OCI-LY7 (cell line): Measurements from ENCODE around the gene GALNTL6. TPM values are rescaled to one million over a fixed set of nuclear protein-coding genes. Genes with fewer than 3 reads are reported as not detected.

Experiments
- BruUV-seq: library from RNA; stranded (reverse); fragments of 400-500 nt; replicated peaks from 2 replicates; lab custom pipeline; 2021; lab: Mats Ljungman, UMichigan
- CTCF ChIA-PET: fragments of 300-600 bp; sonication (Branson Sonifier 250); formaldehyde crosslinking; loops from one replicate; lab custom pipeline; 2022; ENCODE audit warnings: antibody characterized with exemption; ENCODE audit not compliant: unreplicated experiment; lab: Charles Lee
- POLR2A ChIA-PET: fragments of 300-600 bp; sonication (Branson Sonifier 250); formaldehyde crosslinking; loops from one replicate; lab custom pipeline; 2022; ENCODE audit warnings: antibody characterized with exemption; lab: Charles Lee
- DNase-seq: peaks from one replicate; pipeline ENCODE4 v3.0.0-alpha.2; 2015; ENCODE audit warnings: low spot score
- H2AFZ ChIP-seq: fragments of 200-600 bp; sonication (generic), shearing (Covaris generic); 2 replicates; pipeline ENCODE4 v1.6.1; 2014; ENCODE audit warnings: mild to moderate bottlenecking, antibody characterized with exemption, low read length, moderate library complexity
- H3K27ac ChIP-seq: fragments of 200-600 bp; sonication (generic); 2 replicates; pipeline ENCODE4 v1.5.1; 2014; ENCODE audit warnings: mixed run types, low read depth, mild to moderate bottlenecking, moderate library complexity, low read length, inconsistent platforms; ENCODE audit not compliant: poor library complexity, severe bottlenecking
- H3K36me3 ChIP-seq: fragments of 200-600 bp; sonication (generic); 2 replicates; pipeline ENCODE4 v1.6.1; 2014; ENCODE audit warnings: mild to moderate bottlenecking, antibody characterized with exemption, low read length, moderate library complexity, mixed read lengths; ENCODE audit not compliant: insufficient read depth
- H3K4me1 ChIP-seq: fragments of 200-600 bp; sonication (generic); 2 replicates; pipeline ENCODE4 v1.5.1; 2014; ENCODE audit warnings: mild to moderate bottlenecking, low read length; ENCODE audit not compliant: insufficient read depth, poor library complexity, severe bottlenecking
- H3K4me2 ChIP-seq: fragments of 200-600 bp; sonication (generic); 2 replicates; pipeline ENCODE4 v1.6.1; 2014; ENCODE audit warnings: mild to moderate bottlenecking, low read length
- H3K4me3 ChIP-seq: fragments of 200-600 bp; sonication (generic); 2 replicates; pipeline ENCODE4 v1.5.1; 2014; ENCODE audit warnings: mild to moderate bottlenecking, low read depth, low read length; ENCODE audit not compliant: poor library complexity, severe bottlenecking
- H3K79me2 ChIP-seq: fragments of 200-600 bp; sonication (generic); 2 replicates; pipeline ENCODE4 v1.6.1; 2016; ENCODE audit warnings: low read depth, mild to moderate bottlenecking, low read length, moderate library complexity, mixed read lengths; ENCODE audit not compliant: insufficient read depth
- H3K9me2 ChIP-seq: fragments of 200-600 bp; sonication (generic); 2 replicates; pipeline ENCODE4 v1.6.1; 2016; ENCODE audit warnings: mild to moderate bottlenecking, low read length, mixed read lengths; ENCODE audit not compliant: insufficient read depth
- H3K9me3 ChIP-seq: fragments of 200-600 bp; sonication (generic); 2 replicates; pipeline ENCODE4 v1.6.1; 2014; ENCODE audit warnings: mild to moderate bottlenecking, mixed run types, low read length, mixed read lengths
- H4K20me1 ChIP-seq: fragments of 200-600 bp; sonication (generic); 2 replicates; pipeline ENCODE4 v1.6.1; 2014; ENCODE audit warnings: mild to moderate bottlenecking, antibody characterized with exemption, low read length, moderate library complexity, mixed read lengths; ENCODE audit not compliant: insufficient read depth
- EZH2phosphoT487 ChIP-seq: fragments of 200-600 bp; sonication (generic); IDR thresholded peaks from 2 replicates; pipeline ENCODE4 v1.6.1; 2018; ENCODE audit warnings: low read depth, borderline replicate concordance, mild to moderate bottlenecking, mixed run types, antibody characterized with exemption, low read length, moderate library complexity, mixed read lengths
- intact Hi-C: fragments of 100-400 bp; cut with micrococcal nuclease; formaldehyde crosslinking; loops from one replicate; pipeline ENCODE4 v1.10.0; 2022; ENCODE audit not compliant: unreplicated experiment
- total RNA-seq, 2 experiments: library from RNA; depleted of rRNA in 1 of 2; stranded (reverse); fragments of >200 nt in 1 of 2; shearing (Covaris generic) in 1 of 2; gene quantifications; 2 replicates each; pipeline ENCODE4 v1.2.3, GENCODE V29; 2014 to 2022
- TF ChIP-seq, protein P1 (sequence below): fragments of 200-600 bp; sonication (generic); conservative IDR thresholded peaks from 2 replicates; pipeline ENCODE4 v1.5.1; 2014; ENCODE audit warnings: mild to moderate bottlenecking, antibody characterized with exemption, low read length, moderate library complexity, mixed read lengths

GALNTL6 gene
- total RNA-seq, 2 experiments from 2014 or later = not detected

DNA sequence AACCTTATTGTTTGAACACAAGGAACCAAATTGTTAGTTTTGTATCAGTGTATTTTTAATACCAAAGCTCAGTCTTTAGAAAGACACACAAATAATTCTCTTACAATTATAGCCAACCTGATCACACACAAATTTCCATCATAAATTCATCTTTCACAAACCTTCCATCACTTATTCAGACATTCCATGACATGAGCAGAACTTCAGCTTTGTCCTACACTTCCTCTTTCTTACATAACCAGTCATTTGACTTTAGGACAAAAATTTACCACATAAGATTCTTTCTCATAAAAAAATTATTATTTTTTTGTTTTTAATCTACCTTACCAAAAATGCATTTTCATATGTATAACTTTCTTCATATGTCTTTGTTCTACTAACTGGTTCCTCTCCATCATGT lies 312.2 kb downstream of the GALNTL6 start:
- Histone ChIP-seq H3K4me1 (no peaks in the 10 kb centered on the region), H3K27ac (no peak overlapping the region), H3K4me3 (no peak overlapping the region), H4K20me1 (no peaks in the 10 kb centered on the region), H3K4me2 (no peak overlapping the region), H3K36me3 (no peaks in the 10 kb centered on the region), H3K9me2 (no peaks in the 10 kb centered on the region), H2AFZ (no peak overlapping the region), H3K79me2 (no peaks in the 10 kb centered on the region), H3K9me3 (no peaks in the 10 kb centered on the region)
- BruUV-seq = no TSS peak
- POLR2A ChIA-PET = no interaction called here
- intact Hi-C loops = no loop called here
- no peak for DNase-seq
- TF ChIP-seq, protein P1, sequence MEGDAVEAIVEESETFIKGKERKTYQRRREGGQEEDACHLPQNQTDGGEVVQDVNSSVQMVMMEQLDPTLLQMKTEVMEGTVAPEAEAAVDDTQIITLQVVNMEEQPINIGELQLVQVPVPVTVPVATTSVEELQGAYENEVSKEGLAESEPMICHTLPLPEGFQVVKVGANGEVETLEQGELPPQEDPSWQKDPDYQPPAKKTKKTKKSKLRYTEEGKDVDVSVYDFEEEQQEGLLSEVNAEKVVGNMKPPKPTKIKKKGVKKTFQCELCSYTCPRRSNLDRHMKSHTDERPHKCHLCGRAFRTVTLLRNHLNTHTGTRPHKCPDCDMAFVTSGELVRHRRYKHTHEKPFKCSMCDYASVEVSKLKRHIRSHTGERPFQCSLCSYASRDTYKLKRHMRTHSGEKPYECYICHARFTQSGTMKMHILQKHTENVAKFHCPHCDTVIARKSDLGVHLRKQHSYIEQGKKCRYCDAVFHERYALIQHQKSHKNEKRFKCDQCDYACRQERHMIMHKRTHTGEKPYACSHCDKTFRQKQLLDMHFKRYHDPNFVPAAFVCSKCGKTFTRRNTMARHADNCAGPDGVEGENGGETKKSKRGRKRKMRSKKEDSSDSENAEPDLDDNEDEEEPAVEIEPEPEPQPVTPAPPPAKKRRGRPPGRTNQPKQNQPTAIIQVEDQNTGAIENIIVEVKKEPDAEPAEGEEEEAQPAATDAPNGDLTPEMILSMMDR = no peak
- TF ChIP-seq EZH2phosphoT487 = no peak
- CTCF ChIA-PET = no interaction called here

DNA sequence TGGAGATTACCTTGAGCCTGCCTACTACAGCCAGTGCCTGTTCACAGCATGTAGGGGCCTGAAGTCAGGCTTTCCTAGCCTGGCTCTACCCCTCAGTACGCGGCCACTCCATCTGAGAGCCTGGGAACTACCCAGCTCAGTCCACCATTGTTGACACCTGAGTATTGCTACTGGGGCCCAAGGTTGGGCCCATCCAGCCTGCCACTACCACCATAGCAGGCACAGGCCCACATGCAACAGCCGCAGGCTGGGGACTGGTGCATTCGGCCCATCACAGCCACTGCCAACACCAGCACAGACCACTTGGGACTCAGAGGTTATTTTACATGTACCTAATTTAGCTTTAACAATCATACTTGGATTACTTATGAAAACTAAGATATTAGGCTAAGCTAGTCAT lies 314.0 kb downstream of the GALNTL6 start:
- Histone ChIP-seq H3K79me2 (no peaks in the 10 kb centered on the region), H3K9me2 (no peaks in the 10 kb centered on the region), H3K36me3 (no peaks in the 10 kb centered on the region), H3K27ac (no peak overlapping the region), H3K4me1 (no peaks in the 10 kb centered on the region), H4K20me1 (no peaks in the 10 kb centered on the region), H2AFZ (no peak overlapping the region), H3K4me3 (no peak overlapping the region), H3K9me3 (no peaks in the 10 kb centered on the region), H3K4me2 (no peak overlapping the region)
- no peak for TF ChIP-seq EZH2phosphoT487
- TF ChIP-seq, protein P1 = no peak
- DNase-seq = no peak
- BruUV-seq = no TSS peak
- POLR2A ChIA-PET = no interaction called here
- CTCF ChIA-PET = no interaction called here
- intact Hi-C loops = no loop called here

DNA sequence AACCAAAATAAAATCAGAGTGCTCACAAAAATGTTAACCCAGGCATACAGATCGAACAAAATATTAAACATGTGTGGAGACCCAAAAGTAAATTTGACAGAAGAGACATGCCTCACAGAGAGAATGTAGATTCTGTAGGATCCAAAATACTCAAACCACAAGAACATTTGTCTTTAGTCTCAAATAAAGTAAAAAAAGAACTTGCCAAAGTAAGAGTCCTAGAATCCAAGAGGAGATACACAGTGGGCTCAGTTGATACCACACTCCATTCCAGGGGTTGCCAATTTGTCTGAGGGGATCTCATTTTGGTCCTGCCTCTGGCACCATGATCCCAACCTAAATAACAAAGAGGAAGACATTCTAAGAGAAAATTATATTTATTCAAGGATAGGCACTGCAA lies 316.4 kb downstream of the GALNTL6 start:
- TF ChIP-seq, protein P1 = no peak
- TF ChIP-seq EZH2phosphoT487 = no peak
- H3K4me2 ChIP-seq = no peak overlapping the region
- intact Hi-C loops = no loop called here
- ChIA-PET CTCF (no interaction called here), POLR2A (no interaction called here)
- H3K9me3 ChIP-seq = no peaks in the 10 kb centered on the region
- DNase-seq = no peak
- H3K9me2 ChIP-seq = no peaks in the 10 kb centered on the region
- no peaks in the 10 kb centered on the region for H4K20me1 ChIP-seq
- H3K79me2 ChIP-seq = no peaks in the 10 kb centered on the region
- H3K4me3 ChIP-seq = no peak overlapping the region
- no TSS peak for BruUV-seq
- H3K4me1 ChIP-seq = no peaks in the 10 kb centered on the region
- H3K36me3 ChIP-seq = no peaks in the 10 kb centered on the region
- H3K27ac ChIP-seq = no peak overlapping the region
- H2AFZ ChIP-seq = no peak overlapping the region
